HFF-Myc (cell line): ENCODE data around the gene TASOR.
"Not testable (repeated sequence)": the region's sequence is repeated elsewhere in the genome, so short reads cannot be mapped to it uniquely, and the experiment has no call there.

Experiments
- DNase-seq: peaks from one replicate; pipeline ENCODE4 v3.0.0-alpha.2; 2011; ENCODE audit warnings: low read depth; ENCODE audit errors: extremely low read depth
- H3K4me3 ChIP-seq: replicated peaks from 2 replicates; pipeline ENCODE4 v1.5.1; 2011; ENCODE audit warnings: low read depth, mild to moderate bottlenecking, control low read depth, low read length
- CTCF ChIP-seq: IDR thresholded peaks from 2 replicates; pipeline ENCODE4 v1.5.1; 2012; ENCODE audit warnings: mild to moderate bottlenecking, low read depth, low read length, control low read depth; ENCODE audit errors: missing control alignments

Gene TASOR

GRCh38 chr3:56707412-56707811 is 24.3 kb upstream of the TASOR start:
- H3K4me3 ChIP-seq, DNase-seq: not testable (repeated sequence)
- TF ChIP-seq CTCF: peak; percentile 3

DNA sequence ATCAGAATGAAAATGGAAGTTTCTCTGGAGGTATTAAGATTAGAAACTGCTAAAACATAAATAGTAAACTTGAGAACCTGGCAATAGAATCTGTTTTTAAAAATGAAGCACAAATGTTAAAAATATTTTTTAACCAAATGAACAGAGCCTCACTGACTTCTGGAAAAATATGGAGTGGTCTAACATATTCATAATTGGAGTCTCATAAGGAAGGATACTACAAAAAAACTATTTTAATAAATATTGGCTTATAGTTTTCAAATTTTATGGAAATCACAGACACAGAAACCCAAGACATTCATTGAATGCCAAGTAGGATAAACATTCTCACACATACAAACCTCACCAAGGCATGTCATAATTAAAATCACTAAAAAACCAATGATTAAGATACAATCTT is 23.6 kb upstream of the TASOR start:
- H3K4me3 ChIP-seq: no peak overlapping the region
- TF ChIP-seq CTCF: no peak
- no peak for DNase-seq

- DNase-seq: no peak
- no peak for TF ChIP-seq CTCF
- H3K4me3 ChIP-seq: no peak overlapping the region
Measured at GRCh38 chr3:56704706-56705105, 21.6 kb upstream of the TASOR start.

DNA sequence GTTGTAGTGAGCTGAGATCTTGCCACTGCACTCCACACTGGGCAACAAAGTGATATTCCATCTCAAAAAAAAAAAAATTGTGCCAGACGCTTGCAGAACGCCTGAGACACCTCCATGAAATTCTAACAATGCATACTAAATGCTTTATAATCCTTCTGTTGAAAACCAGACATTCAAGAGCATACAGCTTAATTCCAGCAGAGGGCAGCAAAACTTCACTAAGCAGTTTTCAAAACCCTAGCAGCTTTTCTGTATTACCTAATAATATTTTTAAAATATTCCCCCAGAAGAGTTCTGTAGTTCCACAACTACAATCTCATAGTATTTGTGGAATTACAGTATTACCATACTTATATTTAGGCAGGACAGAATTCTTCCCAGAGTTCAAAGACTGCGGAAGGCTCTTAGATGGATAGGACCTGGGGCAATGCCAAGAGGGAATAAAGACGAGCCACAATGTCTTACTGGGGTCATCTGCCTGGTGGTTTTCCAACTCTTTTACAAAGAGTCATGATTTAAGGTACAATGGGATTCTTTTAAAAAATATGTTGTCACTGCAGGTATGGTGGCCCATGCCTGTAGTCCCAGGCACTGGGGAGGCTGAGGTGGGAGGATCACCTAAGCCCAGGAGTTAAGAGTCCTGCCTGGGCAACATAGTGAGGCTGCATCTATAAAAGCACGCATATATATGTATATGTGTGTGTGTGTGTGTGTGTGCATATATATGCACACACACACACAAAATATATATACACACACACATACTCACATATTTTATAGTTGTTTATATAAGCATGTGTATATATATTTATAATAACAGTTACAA is 19.6 kb upstream of the TASOR start:
- H3K4me3 ChIP-seq: no peak overlapping the region
- peak; percentile 59 for DNase-seq
- peak; percentile 68 for TF ChIP-seq CTCF

DNA sequence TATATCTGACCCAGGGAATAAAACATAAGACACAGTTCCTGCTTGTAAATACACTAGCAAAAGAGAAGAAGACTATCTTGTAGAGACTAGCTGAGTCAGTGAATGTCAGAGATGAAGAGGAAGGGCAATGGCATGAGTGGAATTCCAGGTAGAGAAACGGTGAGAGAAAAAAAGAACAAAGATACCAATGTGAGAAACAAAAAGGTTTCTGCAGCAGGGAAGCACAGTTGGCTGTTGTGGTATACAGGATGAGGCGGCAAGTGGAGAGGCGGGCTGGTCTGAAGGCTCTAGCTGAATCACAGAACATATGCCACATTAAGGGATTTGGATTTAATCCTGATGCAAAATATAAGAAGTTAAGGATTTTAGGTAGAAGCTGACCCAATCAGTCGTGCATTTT is 17.1 kb upstream of the TASOR start:
- no peak overlapping the region for H3K4me3 ChIP-seq
- DNase-seq: no peak
- TF ChIP-seq CTCF: no peak

GRCh38 chr3:56694867-56695683 is 12.0 kb upstream of the TASOR start:
- TF ChIP-seq CTCF: no peak
- no peak for DNase-seq
- no peak overlapping the region for H3K4me3 ChIP-seq
